Transverse colon (tissue), 4 donors: Measurements from ENCODE around the gene ETV6. TPM values are rescaled to one million over a fixed set of nuclear protein-coding genes. Genes with fewer than 3 reads are reported as not detected.

Experiments
- DNase-seq: peaks from one replicate; pipeline ENCODE4 v3.0.0-alpha.2; 2019
- H3K27ac ChIP-seq, 4 donors: fragments of 200-600 bp; sonication (generic); 2 replicates each; pipeline ENCODE4 v1.5.1; 2016 to 2018; ENCODE audit warnings: inconsistent platforms in 4 of 4
- H3K27me3 ChIP-seq: fragments of 200-600 bp; sonication (generic); 2 replicates; pipeline ENCODE4 v1.5.1; 2017; ENCODE audit warnings: inconsistent platforms
- H3K36me3 ChIP-seq, 4 donors: fragments of 200-600 bp; sonication (generic); 2 replicates each; pipeline ENCODE4 v1.5.1; 2017 to 2019; ENCODE audit warnings: inconsistent platforms in 4 of 4
- H3K4me1 ChIP-seq, 4 donors: fragments of 200-600 bp; sonication (generic); 2 replicates each; pipeline ENCODE4 v1.5.1; 2017 to 2020; ENCODE audit warnings: inconsistent platforms in 4 of 4
- H3K4me3 ChIP-seq, 4 donors: fragments of 200-600 bp; sonication (generic); 1 replicate in 1 of 4; 2 replicates in 3 of 4; pipeline versions ENCODE4 v1.5.1 to v1.6.1; 2017 to 2019; ENCODE audit warnings: inconsistent platforms in 4 of 4
- H3K9me3 ChIP-seq, 2 donors: fragments of 200-600 bp; sonication (generic); 2 replicates each; pipeline ENCODE4 v1.5.1; 2017 to 2019; ENCODE audit warnings: inconsistent platforms in 2 of 2
- CTCF ChIP-seq, 5 experiments: fragments of 200-600 bp in 3 of 5; fragments of 450-650 bp in 2 of 5; sonication (generic) in 3 of 5; IDR thresholded peaks; 1 replicate in 2 of 5; 2 replicates in 3 of 5; pipeline ENCODE4 v1.5.1; 2016 to 2017; ENCODE audit warnings: antibody characterized with exemption in 5 of 5, inconsistent platforms in 3 of 5, mild to moderate bottlenecking in 2 of 5, moderate library complexity in 1 of 5
- EP300 ChIP-seq: sonication (generic); formaldehyde crosslinking; IDR thresholded peaks from one replicate; pipeline ENCODE4 v1.6.1; 2017; ENCODE audit warnings: antibody characterized with exemption, low read depth
- POLR2A ChIP-seq: fragments of 450-650 bp; IDR thresholded peaks from one replicate; pipeline ENCODE4 v1.6.1; 2016; ENCODE audit warnings: antibody characterized with exemption, mild to moderate bottlenecking, moderate library complexity
- POLR2AphosphoS5 ChIP-seq, 3 donors: sonication (generic); formaldehyde crosslinking; IDR thresholded peaks; one replicate each; pipeline ENCODE4 v1.6.1; 2016; ENCODE audit warnings: antibody characterized with exemption in 3 of 3
- WGBS, 2 donors: methylation state at CpG; one replicate each; pipeline ENCODE4 v1.1.5; 2018; ENCODE audit warnings: low coverage in 1 of 2; 5-methylcytosine and 5-hydroxymethylcytosine counted together
- in situ Hi-C, 4 donors: fragments of 200-750 bp; cut with MboI; loops; one replicate each; pipeline versions ENCODE4 v1.15.0 to v1.15.1; 2017; ENCODE audit warnings: low sequenced_read_pairs in 3 of 4, low pct_ligation_motif_present in 1 of 4, low pct_unique_long_range_greater_than_20kb in 1 of 4
- intact Hi-C: fragments of 100-400 bp; cut with DNase I; formaldehyde crosslinking; loops from one replicate; pipeline ENCODE4 v1.15.1; 2023; ENCODE audit warnings: low total_unique reads
- total RNA-seq, 4 donors: library from RNA; depleted of rRNA; stranded (reverse); fragments of >200 nt; gene quantifications; one replicate each; pipeline ENCODE4 v1.1.0, GENCODE V29; 2016

The ETV6 gene
- total RNA-seq, 4 donors from 2014 or later: 19.9 to 47.9 (median 41.0) TPM

- DNase-seq: no peak
- no peaks in the 10 kb centered on the region for H3K9me3 ChIP-seq
- no peaks in the 10 kb centered on the region for H3K36me3 ChIP-seq
- no peak for TF ChIP-seq POLR2A
- H3K4me3 ChIP-seq: no peak overlapping the region
- H3K4me1 ChIP-seq: peaks cover 0 to 39% (median 15%) of the 10 kb centered on the region in 4 donors
- H3K27me3 ChIP-seq: no peaks in the 10 kb centered on the region
- intact Hi-C loops: no loop called here
- WGBS, 2 donors: 90 to 97% methylated on average over 3 of the region's 3 CpGs
- H3K27ac ChIP-seq: peak overlapping the region; percentile 53 to 73 (median 60)
- in situ Hi-C loops: no loop called here
These were observed 46.6 kb downstream of the ETV6 start for GRCh38 chr12:11696084-11696483.

- H3K27me3 ChIP-seq: no peaks in the 10 kb centered on the region
- H3K27ac ChIP-seq: peak overlapping the region in 2 of 4 donors; percentile 13 to 47
- no peak overlapping the region for H3K4me3 ChIP-seq
- WGBS, 2 donors: 93 to 96% methylated on average over 5 of the region's 5 CpGs
- no peaks in the 10 kb centered on the region for H3K9me3 ChIP-seq
- intact Hi-C loops: no loop called here
- DNase-seq: no peak
- H3K36me3 ChIP-seq: no peaks in the 10 kb centered on the region
- H3K4me1 ChIP-seq: peaks cover 0 to 49% (median 16%) of the 10 kb centered on the region in 4 donors
- in situ Hi-C loops: no loop called here
- no peak for TF ChIP-seq EP300
- TF ChIP-seq CTCF (IDR thresholded peaks at IDR 0.05): no peak
- no peak for TF ChIP-seq POLR2AphosphoS5 (IDR thresholded peaks at IDR 0.05)
- no peak for TF ChIP-seq POLR2A
These were observed 47.7 kb downstream of the ETV6 start for GRCh38 chr12:11697131-11697530.

GRCh38 chr12:11697670-11698387 is 48.4 kb downstream of the ETV6 start:
- Histone ChIP-seq H3K4me3 (no peak overlapping the region), H3K27me3 (no peaks in the 10 kb centered on the region), H3K27ac (peak overlapping the region in 3 of 4 donors; percentile 9 to 47 (median 13)), H3K36me3 (no peaks in the 10 kb centered on the region), H3K9me3 (no peaks in the 10 kb centered on the region), H3K4me1 (peaks cover 0 to 50% (median 16%) of the 10 kb centered on the region in 4 donors)
- 80 to 84% methylated on average over 3 of the region's 3 CpGs for WGBS, 2 donors
- in situ Hi-C loops (no loop called here), intact Hi-C loops (no loop called here)
- TF ChIP-seq EP300 (no peak), POLR2A (no peak), CTCF (IDR thresholded peaks at IDR 0.05) (no peak), POLR2AphosphoS5 (IDR thresholded peaks at IDR 0.05) (no peak)
- DNase-seq: no peak

- peaks cover 0 to 44% (median 15%) of the 10 kb centered on the region in 4 donors for H3K4me1 ChIP-seq
- no peak for DNase-seq
- TF ChIP-seq POLR2AphosphoS5 (IDR thresholded peaks at IDR 0.05) (no peak), EP300 (no peak), POLR2A (no peak), CTCF (IDR thresholded peaks at IDR 0.05) (no peak)
- no peaks in the 10 kb centered on the region for H3K27me3 ChIP-seq
- intact Hi-C loops: no loop called here
- in situ Hi-C loops: no loop called here
- H3K27ac ChIP-seq: peak overlapping the region in 2 of 4 donors; percentile 9 to 47
- H3K36me3 ChIP-seq: no peaks in the 10 kb centered on the region
- WGBS, 2 donors: 87 to 90% methylated on average over 2 of the region's 2 CpGs
- H3K4me3 ChIP-seq: no peak overlapping the region
- H3K9me3 ChIP-seq: no peaks in the 10 kb centered on the region
These were observed 49.3 kb downstream of the ETV6 start for GRCh38 chr12:11698729-11699128.
